Effector CD4-positive, alpha-beta T cell (primary cell): ENCODE data around the gene P2RX1.
A peak's percentile ranks its signal among the peaks of the same experiment; 100 is the strongest.

Source experiments
- DNase-seq: peaks from one replicate; pipeline ENCODE4 v3.0.0-alpha.2; 2020

The P2RX1 gene

DNA sequence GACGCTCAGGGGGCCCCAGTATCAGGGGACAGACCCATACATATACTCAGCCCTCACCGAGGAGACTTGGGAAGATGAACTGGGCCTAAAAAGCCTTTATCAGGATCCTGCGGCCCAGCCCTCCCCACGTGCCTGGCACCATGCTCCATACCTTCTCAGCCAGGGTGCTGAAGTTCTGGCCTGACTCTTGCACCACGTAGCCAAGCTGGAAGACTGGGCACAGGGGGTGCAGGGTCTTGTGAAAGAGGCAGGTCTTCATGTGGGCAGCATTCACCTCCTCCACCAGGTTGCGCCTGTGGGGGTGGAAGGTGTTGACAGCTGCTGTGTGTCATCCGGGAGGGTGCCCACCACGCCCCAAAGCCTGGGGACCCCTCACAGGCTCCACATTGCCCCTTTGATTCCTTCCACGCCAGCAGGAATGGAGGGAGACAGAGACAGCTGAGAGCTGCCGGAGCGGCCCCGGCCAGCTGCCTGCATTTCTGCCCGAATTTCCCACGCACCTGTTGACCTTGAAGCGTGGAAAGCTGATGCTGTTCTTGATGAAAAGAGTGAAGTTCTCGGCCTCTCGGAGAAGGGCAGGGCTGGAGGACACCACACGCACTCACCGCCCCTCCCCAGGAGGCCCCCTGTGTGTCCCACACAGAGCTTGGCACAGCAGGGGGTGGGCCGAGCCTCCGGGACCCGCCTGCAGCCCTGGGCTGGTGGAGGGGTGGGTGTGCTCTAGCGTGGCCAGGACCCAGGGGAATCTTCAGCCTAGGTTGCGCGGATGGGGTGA, 13.0 kb downstream of the P2RX1 start:
- DNase-seq, result no peak

DNA sequence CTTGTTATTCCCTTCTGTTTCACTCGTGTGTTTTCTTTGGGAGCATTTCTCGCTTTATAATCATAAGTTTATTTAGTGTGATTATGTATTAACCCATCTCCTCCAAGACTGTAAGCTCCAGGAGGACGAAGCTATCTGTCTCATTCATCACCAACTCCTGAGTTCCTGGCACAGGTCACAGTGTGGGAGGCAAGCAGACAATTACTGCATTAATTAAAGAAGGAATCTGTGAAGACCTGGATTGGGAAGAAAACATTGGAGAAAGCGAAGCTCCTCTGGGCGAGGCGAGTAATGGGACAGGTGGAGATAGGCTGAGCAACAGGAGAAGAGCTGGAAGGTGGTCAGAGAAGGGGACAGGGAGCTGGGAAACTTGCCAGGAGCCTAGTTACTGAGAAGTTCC, 15.6 kb downstream of the P2RX1 start:
- no peak for DNase-seq

DNA sequence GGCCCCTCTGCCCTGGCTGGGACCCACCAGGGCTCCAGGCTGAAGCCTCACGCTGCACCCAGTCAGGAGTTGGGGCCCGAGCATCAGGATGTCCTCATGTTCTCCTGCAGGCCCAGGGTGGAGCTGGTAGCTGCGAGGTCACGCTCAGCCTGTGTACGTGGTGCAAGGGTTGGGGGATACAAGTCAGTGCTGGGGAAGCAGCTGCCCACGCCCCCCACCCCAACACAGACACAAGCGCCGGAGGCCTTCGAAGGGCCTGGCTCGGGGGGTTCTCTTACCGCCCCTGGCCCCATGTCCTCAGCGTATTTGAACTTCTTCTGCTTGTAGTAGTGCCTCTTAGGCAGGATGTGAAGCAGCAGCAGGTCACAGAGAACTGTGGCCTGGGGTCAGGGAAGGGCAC, 18.5 kb downstream of the P2RX1 start:
- DNase-seq, result no peak

DNA sequence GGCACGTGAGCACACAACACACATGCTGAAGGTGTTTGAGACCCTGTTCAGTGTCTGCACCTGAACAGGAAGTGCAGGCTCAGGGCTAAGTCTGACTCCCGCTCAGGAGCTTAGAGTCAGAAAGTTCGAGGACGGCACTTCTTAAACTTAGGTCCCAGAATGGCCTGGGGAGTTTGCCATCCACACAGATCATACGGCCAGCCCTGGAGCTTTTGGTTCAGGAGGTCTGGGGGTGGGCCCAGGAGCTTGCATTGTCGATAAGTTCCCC, 19.4 kb downstream of the P2RX1 start:
- DNase-seq, result no peak

DNA sequence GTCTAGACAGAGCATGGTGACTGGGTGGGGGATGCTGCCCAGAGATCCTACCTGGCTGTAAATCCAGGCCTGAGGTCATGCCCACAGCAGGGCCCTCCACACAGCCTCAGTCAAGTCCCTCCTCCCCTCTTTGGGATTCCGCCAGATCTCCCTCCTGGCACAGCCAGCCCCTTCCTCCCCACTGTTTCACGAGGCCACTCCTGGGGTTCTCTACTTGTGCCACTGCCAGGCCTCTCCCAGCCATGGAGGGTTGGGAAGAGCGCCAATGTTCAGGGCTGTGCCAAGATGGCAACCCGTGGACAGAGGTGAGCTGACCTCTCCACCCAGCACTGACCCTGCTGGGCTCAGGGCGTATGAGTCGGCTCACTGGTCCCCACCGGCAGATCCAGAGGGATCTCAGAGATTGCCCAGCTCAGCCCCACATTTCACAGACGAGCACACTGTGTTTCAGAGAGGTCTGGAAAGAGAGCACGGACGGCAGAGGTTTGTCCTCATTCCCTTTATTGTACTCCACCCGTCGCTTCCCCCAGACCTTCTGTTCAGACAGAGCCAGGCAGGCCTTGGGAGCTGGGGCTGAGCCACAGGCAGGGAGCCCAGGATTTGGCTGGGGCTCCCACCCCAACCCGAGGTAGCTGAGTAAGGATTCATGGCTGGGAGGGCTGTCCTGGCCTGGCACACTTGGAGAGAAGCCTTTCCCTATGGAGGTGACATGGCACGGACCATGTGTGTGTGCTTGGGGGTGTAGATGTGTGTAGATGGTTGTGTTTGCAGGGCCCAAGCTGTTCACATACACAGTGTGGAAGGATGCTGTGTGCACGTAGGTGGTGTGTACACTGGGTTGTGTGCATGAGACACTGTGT, 19.9 kb downstream of the P2RX1 start:
- DNase-seq, result no peak

DNA sequence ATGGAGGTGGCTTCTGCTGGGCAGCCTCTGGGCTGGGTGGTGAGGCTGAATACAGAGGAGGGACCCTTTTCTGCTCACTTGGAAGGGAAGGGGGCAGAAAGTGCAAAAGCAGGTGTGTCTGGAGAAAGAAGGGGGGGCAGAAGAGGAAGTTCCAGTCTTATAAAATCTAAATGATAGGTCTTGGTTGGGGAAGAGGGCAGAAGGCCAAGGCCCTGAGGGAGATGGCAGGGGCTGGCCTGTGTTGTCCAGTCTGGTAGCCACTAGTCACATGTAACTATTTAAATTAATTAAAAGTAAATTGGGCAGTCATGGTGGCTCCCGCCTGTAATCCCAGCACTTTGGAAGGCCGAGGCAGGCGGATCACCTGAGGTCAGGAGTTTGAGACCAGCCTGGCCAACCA, 20.9 kb downstream of the P2RX1 start:
- no peak for DNase-seq

DNA sequence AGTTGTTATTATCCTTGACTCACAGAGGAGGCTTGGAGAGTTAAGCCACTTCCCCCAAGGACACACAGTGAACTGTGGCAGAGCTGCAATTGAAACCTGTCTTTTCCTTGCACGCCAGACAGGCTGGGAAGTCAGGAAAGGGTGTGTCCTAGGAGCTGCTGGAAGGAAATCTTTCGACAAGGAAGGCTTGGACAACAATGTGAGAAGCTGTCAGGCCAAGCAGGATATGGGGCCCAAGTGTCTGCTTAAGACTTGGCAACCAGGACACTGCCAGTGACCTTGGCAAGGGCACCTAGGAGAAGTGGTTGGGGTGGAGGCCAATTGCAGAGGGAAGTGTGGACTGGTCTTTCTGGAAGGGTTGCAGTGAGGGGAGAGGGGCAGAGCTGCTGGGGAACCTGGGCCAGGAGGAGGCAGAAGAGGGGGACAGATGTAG, 21.3 kb downstream of the P2RX1 start:
- no peak for DNase-seq

DNA sequence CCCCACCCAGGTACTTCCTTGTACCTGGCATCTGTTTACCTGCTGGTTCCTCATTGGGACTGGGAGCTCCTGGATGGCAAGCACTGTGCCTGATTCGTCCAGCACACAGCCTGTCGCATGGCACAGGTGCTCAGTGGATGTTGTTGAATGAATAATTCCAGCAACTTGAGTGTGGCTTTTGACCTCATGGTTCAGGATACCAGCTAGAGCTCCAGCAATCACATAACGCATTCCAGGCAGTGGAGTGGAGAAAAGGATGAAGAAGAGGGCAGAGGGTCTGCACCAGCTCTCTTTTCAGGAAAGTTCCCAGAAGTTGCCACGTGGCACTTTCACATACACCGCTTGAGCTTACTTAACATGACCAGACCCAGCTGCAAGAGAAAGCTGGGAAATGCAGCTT, 22.1 kb downstream of the P2RX1 start:
- no peak for DNase-seq

DNA sequence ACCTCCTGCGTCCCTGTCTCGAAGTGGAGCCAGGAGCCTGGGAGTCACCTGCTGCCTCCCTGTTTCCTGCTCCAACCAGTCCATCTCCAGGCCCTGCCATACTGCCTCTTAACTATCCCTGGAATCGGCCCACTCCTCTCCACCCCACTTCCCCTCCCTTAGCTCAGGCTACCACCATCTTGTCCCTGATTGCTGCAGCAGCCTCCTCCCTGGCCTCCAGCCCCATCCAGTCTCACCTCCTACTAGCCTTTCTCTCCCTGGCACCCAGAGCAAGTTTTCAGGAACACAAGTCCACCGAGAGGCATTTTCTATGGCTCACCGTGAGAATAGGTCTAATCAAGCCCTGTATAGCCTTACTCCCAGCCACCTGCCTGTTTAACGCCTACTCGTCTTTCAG, 22.5 kb downstream of the P2RX1 start:
- DNase-seq, result no peak

DNA sequence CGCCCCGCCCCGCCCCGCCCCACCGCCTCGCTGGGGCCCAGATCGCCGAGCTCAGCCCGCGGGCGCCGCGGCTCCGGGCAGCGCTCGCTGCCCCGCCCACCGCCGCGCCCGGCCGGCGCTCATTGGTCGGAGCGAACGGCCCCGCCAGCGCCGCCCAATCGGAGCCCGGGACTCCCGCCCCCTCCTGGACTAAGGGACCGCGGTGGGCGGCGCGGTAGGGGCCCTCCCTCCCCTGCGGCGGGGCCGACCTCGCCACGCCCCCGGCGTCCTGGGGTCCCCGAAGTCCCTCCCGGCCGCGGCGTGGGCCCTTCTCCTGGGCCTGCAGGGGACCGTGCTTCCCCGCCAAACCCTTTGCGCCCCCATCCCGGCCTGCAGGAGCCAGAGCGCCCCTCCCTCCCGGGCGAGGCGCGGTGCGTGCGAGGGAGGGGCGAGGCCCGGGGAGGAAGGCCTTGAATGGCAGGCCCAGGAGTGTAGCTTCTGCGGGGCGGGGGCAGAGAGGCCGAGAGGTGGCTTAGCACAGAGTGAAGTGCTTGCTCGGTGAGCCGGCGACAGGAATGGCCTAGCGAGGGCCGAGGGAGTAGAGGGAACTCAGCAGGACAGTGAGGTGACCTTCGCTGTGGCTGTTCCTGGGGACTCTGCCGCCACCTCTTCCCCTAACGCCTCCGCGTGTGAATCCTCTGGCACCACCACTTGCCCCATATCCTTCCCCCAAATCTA, 23.1 kb downstream of the P2RX1 start, which contains the start of gene CAMKK1:
Gene CAMKK1 (minus strand): TSS at position 51 of the 717 bp plus-strand sequence. CDS start 7,366 bp downstream, outside the sequence.
- peak; percentile 83 for DNase-seq

DNA sequence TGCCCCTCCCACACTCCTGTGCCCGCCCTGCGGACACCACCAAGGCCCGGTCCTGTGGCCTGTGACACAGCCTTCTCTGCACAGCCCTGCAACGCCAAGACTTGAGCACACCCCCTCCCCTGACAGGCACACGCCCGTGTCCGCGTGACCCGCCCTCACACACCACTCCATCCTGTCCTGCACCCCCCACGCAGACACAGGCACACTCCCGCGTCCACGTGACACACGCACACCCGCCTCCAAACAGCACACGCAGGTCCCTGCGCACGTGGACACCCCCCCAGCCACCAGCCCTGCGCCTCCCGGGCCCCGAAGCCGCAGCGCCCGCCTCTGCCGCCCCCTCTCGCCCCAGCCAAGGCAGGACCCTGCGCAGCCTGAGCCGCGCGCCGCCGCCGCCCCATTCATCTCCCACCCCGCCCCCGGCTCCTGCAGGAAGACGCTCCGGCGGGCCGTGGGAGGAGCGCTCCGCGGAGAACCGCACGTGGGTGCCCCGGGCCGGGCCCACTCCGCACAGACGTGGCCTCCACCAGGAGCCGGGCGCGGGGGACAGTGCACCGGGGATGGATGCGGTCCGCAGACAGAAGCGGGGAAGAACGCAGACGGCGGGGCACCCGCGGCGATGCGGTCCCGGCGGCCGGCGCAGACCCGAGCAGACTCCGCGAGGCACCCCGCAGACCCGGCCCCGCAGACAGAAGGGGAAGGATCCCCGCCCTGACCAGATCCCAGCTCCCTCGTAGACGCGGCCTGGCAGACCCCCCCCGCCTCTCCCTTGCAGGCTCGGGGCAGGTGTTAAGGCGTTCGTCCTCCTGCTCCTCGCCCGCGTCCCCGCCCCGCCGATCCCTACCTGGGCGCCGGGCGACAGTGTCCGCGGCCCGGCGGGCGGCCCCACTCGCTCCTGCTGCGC, 23.9 kb downstream of the P2RX1 start:
- DNase-seq, result peak; percentile 77

DNA sequence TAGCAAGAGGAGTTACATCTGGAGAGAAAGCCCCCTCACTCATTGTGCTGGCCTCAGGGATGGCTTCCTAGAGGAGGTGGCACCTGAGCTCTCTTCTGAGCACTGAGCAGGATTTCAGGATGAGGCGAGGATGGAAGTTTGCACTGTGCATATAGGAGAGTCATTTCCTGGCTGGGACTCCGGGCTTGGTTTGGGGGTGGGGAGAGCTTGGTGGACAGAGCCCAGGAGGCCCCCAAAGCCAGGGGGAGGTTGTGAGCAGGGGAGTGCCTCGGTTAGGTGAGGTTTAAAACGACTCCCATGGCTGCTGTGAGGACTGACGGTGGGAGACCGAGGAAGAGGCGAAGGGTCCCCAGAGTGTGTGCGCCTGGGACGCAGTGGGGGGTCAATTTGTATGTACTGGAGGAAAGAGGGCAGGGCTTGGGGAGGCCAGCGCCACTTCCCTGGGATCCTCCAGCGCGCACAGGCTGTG, 24.6 kb downstream of the P2RX1 start:
- no peak for DNase-seq

DNA sequence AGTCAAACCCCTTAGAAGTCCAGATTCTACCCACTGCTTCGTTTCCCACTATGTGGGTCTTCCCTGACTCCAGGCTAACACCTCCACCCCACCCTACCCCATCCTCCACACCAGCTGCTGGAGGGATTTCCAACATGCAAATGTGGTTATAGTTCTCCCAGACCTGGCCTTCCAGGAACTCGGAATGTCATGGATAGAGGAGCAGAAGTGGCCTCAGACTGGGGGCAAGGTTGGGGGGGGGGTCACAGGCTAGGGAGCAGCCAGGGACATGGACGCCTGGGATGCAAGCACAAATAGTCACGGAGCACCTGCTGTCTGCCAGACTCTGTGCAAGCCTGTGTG, 25.4 kb downstream of the P2RX1 start:
- no peak for DNase-seq

DNA sequence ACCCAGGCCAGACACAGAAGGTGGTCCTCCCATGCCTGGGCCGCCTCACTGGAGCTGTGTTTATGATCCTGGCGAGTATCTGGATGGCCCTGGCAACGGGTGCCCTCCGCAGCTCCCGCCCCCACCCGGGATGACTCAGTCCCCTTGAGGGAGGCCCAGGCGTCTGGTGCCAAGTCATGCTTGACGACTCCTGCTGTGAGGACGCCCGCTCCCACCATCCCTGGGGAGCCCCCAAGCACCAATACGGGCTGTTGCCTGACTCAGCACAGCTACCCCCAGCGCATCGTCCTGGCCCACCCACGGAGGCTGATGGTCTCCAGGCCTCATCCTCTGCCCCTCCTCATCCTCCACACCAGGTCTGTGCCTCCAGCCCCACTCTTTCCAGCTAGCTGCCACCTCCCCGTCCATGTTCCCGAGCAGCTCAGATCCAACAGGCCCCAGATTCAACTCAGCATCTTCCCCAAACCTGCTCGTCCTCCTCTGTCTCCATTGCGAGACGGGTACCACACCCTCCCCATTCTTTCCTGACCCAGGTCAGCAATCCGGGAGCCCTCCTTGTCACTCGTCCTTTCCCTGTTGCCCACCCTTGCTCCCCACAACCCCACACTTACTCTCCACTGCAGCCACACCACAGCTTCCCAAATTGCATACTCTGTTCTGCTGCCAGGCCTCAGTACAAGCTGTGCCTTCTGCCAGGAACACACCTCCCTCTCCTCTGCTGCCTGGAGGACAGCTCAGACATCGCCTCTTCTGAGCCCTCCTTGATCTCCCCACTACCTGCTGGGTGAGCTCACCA, 26.0 kb downstream of the P2RX1 start:
- DNase-seq, result no peak

DNA sequence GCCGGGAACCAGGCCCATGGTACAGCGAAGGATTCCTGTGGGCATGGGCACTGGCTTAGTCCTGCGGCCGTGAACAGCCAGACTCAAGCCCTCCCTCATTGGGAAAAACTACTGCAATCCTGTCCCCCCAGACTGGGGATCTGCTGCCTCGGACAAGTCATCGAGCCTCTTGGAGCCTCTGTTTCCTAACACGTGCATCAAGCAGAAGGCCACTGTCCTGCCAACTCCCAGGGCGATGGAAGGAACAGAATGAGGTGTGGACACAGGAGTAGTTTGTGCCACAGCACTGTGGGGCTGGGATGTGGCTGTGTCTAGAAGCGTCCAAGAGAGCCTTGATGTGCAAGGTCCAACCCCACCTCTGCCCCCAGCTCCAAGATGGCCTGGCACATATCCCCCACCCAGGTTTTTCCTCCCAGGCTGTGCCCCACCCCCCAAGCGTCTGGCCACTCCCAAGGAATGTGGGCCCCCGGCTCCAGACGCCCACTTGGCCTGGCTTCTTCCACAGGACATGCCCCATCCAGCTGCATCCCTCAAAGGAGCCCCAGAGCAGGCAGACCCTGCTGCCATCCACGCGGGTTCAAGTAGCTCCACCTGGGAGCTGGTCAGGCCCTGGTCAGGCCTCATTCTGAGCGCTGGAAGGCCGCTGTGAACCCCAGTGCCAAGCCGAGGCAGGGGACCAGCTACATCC, 26.8 kb downstream of the P2RX1 start:
- no peak for DNase-seq

DNA sequence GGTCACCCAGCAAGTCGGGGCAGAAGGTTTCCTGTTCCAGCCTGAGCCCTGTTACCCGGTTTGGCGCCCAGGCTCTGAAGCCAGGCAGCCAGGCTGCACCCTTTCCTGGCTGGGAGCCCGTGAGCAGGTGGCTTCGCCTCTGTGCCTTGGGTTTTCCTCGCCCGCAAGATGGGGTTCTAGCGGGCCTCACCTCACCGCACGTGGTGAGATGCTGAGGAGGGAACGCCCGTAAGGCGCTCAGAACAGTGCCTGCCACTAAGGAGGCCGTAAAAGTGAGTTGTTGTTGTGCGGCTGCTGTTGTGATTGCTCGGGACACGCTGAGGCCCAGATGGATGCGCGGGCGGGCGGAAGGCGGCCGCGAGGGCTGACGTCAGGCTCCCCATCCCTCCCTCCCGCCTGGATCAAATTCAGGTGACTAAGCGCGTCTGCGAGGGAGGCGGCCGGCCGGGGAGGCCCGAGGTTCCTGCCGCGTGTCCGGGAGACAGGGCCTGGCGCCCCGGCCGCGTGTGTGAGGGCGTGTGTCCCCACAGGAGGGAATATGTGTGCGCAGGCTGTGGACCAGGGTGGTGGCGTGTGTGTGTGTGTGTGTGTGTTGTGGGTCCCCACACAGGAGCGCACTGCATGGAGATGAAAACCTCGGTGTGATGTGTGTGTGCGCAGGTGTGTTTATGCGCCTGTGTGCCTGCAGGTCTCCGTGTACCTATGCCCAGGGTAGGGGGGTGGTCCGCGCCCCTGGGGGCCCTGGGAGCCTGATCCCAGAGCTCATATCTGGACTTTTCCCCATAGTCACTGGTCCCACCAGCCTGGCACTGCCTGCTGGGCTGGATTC, 27.7 kb downstream of the P2RX1 start:
- DNase-seq, result no peak

DNA sequence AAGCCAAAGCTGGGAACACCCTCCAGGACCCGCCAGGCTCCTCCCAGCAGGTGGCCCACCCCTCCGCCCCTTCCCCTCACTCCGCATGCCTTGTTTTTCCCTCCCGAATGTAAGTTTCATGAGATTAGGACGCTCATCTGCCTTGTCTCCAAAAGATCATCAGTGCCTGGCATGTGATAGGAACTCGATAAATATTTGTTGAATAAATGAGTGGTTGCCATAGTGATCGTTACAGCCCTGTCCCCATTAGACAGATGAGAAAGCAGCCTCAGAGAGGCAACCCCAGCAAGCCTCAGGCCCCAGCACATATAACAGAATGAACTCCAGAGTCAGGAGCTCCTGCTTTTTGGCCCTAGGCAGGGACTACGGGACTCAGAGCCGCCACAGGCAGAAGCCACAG, 28.5 kb downstream of the P2RX1 start:
- no peak for DNase-seq

DNA sequence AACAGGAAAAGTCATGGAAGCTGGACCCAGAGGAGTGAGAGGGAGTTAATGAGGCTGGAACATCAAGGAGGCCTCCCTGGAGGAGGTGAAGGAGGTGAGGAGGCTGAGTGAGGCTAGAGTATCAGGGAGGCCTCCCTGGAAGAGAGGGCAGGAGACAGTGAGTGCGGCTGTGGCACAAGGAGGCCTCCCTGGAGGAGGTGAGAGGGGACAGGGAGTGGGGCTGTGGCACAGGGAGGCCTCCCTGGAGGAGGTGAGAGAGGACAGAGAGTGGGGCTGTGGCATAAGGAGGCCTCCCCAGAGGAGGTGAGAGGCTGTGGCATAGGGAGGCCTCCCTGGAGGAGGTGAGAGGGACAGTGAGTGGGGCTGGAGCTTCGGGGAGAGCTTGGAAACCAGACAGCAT, 28.9 kb downstream of the P2RX1 start:
- no peak for DNase-seq

DNA sequence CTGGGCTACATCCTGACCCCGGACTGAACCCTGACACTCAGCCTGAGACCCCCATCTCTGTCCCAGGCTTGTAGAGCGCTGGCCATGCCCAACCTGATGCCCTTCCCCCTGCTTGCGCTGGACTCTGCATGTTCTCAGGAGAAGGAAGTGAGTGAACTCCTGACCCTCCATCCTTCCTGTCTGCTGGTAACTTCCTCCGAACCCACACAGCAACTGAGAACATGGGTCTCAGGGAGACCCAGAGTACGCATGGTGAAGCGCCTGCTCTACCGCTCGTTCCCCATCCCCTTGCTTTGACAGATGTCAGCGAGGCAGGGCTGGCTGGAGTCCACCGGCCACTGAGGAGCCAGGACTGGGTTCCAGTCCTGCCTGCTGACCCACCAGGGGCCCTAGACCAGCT, 29.5 kb downstream of the P2RX1 start:
- DNase-seq, result no peak

DNA sequence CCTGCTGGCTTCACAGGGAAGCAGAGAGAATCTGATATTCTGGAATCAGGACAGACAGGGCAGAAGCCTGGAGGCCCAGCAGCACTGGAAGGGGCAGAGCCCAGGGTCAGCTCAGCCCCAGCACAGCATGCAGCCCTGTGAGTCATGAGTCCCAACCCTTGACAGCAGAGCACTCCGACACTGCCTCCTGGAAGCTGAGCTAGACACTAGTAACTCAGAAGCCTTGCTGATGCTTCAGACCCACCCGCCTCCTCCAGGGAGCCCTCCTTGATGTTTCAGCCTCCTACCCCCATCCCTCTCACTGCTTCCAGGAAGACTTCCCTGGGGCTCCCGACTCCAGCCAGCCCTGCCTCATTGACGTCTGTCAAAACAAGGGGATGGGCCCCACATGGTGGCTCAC, 30.3 kb downstream of the P2RX1 start:
- DNase-seq, result no peak
